Spleen (tissue), 7 donors: ENCODE data around the gene RNLS.

Source experiments
- POLR2A ChIP-seq, 3 donors: fragments of 450-650 bp; IDR thresholded peaks; one replicate each; pipeline ENCODE4 v1.5.1; 2017; ENCODE audit warnings: antibody characterized with exemption in 3 of 3, mild to moderate bottlenecking in 1 of 3
- TF ChIP-seq, protein P1 (sequence below), 11 experiments: fragments of 200-600 bp in 7 of 11; fragments of 450-650 bp in 4 of 11; sonication (generic) in 4 of 11; IDR thresholded peaks in 8 of 11; conservative IDR thresholded peaks in 3 of 11; 1 replicate in 7 of 11; 2 replicates in 4 of 11; pipeline versions ENCODE4 v1.4.0 to v1.8.0; 2016 to 2021; ENCODE audit warnings: antibody characterized with exemption in 11 of 11, inconsistent platforms in 4 of 11, mild to moderate bottlenecking in 1 of 11
- donor health status: DM: no; HTN: no; CAD: no; lungs with moderate emphysema.
- donor health status: DM: no; HTN: no; CAD: no.
- donor health status: DM: no; HTN: no; CAD: no.

GRCh38 chr10:88366772-88367171 lies 216.3 kb downstream of the RNLS start:
- TF ChIP-seq, protein P1, sequence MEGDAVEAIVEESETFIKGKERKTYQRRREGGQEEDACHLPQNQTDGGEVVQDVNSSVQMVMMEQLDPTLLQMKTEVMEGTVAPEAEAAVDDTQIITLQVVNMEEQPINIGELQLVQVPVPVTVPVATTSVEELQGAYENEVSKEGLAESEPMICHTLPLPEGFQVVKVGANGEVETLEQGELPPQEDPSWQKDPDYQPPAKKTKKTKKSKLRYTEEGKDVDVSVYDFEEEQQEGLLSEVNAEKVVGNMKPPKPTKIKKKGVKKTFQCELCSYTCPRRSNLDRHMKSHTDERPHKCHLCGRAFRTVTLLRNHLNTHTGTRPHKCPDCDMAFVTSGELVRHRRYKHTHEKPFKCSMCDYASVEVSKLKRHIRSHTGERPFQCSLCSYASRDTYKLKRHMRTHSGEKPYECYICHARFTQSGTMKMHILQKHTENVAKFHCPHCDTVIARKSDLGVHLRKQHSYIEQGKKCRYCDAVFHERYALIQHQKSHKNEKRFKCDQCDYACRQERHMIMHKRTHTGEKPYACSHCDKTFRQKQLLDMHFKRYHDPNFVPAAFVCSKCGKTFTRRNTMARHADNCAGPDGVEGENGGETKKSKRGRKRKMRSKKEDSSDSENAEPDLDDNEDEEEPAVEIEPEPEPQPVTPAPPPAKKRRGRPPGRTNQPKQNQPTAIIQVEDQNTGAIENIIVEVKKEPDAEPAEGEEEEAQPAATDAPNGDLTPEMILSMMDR (IDR thresholded peaks at IDR 0.05 in 8 of 11, conservative IDR thresholded peaks at IDR 0.05 in 3 of 11), result no peak
- TF ChIP-seq POLR2A (IDR thresholded peaks at IDR 0.05), result no peak
